ENCODE measurements around the gene SMYD3.

SMYD3 gene

GRCh38 chr1:246527402-246528088, 20.5 kb upstream of the SMYD3 start:
- H3K4me1 Mint-ChIP-seq = peaks cover 6% of the 10 kb centered on the region
- peak overlapping the region; percentile 85 for H3K27ac Mint-ChIP-seq
- H3K27me3 Mint-ChIP-seq = peaks cover 4% of the 10 kb centered on the region
- H3K36me3 Mint-ChIP-seq = no peaks in the 10 kb centered on the region
- H3K9me3 Mint-ChIP-seq = peaks cover 13% of the 10 kb centered on the region
- CTCF ChIA-PET = interaction anchor here (1.0 kb wide), 1 partner anchor 93 kb away, joined by 3 read pairs; no protein-coding TSS in a partner anchor
- no peak overlapping the region for H3K4me3 Mint-ChIP-seq
- DNase-seq = no peak

- Mint-ChIP-seq H3K4me1 (peaks cover 6% of the 10 kb centered on the region), H3K27ac (no peak overlapping the region), H3K36me3 (no peaks in the 10 kb centered on the region), H3K9me3 (peaks cover 15% of the 10 kb centered on the region), H3K27me3 (peaks cover 4% of the 10 kb centered on the region), H3K4me3 (no peak overlapping the region)
- no peak for DNase-seq
- CTCF ChIA-PET = interaction anchor here (0.6 kb wide), 1 partner anchor 568 kb away, joined by 3 read pairs; no protein-coding TSS in a partner anchor
These were observed 19.8 kb upstream of the SMYD3 start for GRCh38 chr1:246526915-246527314.

GRCh38 chr1:246526380-246526779, 19.3 kb upstream of the SMYD3 start:
- CTCF ChIA-PET = interaction anchor here (0.6 kb wide), 1 partner anchor 568 kb away, joined by 3 read pairs; no protein-coding TSS in a partner anchor
- Mint-ChIP-seq H3K27ac (no peak overlapping the region), H3K27me3 (peaks cover 4% of the 10 kb centered on the region), H3K36me3 (no peaks in the 10 kb centered on the region), H3K9me3 (peaks cover 20% of the 10 kb centered on the region), H3K4me1 (peaks cover 6% of the 10 kb centered on the region), H3K4me3 (no peak overlapping the region)
- no peak for DNase-seq

GRCh38 chr1:246519514-246519913, 12.4 kb upstream of the SMYD3 start:
- Mint-ChIP-seq H3K36me3 (peaks cover 1% of the 10 kb centered on the region), H3K4me3 (no peak overlapping the region), H3K4me1 (peaks cover under 1% of the 10 kb centered on the region), H3K27me3 (no peaks in the 10 kb centered on the region), H3K27ac (no peak overlapping the region), H3K9me3 (peaks cover 44% of the 10 kb centered on the region)
- no peak for DNase-seq
- CTCF ChIA-PET = no interaction called here

DNA sequence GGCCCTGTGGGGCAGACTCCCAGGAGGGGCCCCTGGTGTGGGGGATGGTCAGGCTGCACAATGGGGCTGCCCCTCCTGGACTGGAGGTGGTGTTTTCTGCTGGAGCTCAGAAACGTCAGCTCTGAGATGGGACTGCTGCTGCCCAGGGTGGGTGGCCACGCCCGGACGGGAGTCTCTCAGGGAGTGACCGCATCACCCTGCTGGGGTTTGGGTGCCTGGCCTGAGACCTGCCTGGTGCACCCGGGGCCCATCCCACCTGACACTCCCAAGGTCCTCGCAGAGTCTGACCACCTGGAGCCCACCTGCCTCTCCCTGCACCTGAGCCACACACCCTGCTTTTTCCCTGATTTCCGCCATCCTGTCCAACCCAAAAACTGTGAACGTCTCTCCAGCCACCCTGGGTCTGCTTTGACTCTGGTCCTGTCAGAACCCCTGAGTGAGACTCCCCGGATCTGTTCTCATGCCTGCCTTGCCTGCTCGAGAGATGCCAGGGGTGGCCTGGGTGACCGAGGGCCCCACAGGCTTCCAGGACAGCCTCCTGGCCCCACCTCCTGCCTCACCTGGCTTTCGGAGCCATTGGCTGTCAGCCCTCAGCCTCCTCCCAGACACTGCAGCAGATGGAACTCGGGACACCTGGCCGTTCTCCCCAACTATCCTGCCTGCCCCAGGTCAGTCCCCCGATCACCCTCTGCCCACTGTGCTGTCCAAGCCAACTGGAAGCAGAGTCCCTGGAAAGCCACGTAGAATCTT, 11.6 kb upstream of the SMYD3 start:
- CTCF ChIA-PET = no interaction called here
- Mint-ChIP-seq H3K4me3 (no peak overlapping the region), H3K27ac (no peak overlapping the region), H3K9me3 (peaks cover 49% of the 10 kb centered on the region), H3K4me1 (peaks cover 7% of the 10 kb centered on the region), H3K36me3 (peaks cover 4% of the 10 kb centered on the region), H3K27me3 (no peaks in the 10 kb centered on the region)
- DNase-seq = no peak

GRCh38 chr1:246517391-246517790, 10.3 kb upstream of the SMYD3 start:
- H3K36me3 Mint-ChIP-seq = peaks cover 4% of the 10 kb centered on the region
- no peak overlapping the region for H3K27ac Mint-ChIP-seq
- peaks cover 52% of the 10 kb centered on the region for H3K9me3 Mint-ChIP-seq
- no peak for DNase-seq
- no peak overlapping the region for H3K4me3 Mint-ChIP-seq
- H3K27me3 Mint-ChIP-seq = no peaks in the 10 kb centered on the region
- CTCF ChIA-PET = no interaction called here
- H3K4me1 Mint-ChIP-seq = peaks cover 9% of the 10 kb centered on the region

DNA sequence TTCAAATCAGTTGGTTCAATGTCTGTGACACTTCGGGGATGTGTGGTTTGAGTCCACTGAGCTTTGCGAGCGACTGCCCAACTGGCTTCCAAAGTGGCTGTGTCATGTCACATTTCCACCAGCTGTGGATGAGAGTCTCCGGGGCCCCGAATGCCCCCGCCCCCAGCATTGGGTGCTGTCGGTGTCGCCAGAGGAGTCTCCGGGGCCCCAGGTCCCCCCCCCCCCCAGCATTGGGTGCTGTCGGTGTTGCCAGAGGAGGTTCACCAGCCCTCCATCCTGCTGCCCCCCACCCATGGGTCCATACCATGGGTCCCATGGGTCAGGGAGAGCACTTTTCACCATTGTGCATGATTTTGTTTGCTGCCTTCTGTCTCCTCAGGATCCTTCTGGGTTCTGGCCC, 9.0 kb upstream of the SMYD3 start:
- peaks cover 4% of the 10 kb centered on the region for H3K36me3 Mint-ChIP-seq
- no peak overlapping the region for H3K27ac Mint-ChIP-seq
- H3K27me3 Mint-ChIP-seq = no peaks in the 10 kb centered on the region
- H3K9me3 Mint-ChIP-seq = peaks cover 45% of the 10 kb centered on the region
- H3K4me1 Mint-ChIP-seq = peaks cover 9% of the 10 kb centered on the region
- DNase-seq = no peak
- H3K4me3 Mint-ChIP-seq = no peak overlapping the region
- CTCF ChIA-PET = no interaction called here

DNA sequence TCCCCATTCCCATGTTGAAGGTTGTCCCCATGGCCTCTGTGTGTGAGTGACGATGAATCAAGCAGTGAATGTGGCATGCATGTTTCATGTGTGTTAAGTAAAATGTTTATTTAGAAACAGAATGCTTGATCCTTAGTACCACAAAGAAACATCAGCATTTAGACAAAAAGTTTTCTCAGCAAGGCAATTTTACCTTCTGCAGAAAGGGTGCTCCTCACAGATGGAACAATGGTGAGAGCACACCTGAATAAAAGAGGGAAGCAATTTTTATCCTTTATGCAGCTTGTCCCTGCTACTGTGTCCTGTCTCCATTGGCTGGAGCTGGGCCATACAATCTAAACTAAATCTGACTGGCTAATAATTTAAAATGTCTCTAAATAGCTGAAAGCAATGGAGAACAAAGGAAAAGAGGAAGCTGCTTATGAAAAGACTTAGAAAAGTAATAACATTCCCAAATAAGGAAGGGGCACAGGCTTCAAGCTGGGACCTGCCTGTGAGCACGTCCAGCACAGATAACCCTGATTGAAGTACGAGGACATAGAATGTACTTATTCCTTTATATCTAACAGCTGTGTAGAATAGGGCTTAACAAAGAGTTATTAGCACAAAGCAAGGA, 8.4 kb upstream of the SMYD3 start:
- H3K36me3 Mint-ChIP-seq = peaks cover 4% of the 10 kb centered on the region
- no peak overlapping the region for H3K4me3 Mint-ChIP-seq
- peaks cover 9% of the 10 kb centered on the region for H3K4me1 Mint-ChIP-seq
- H3K27me3 Mint-ChIP-seq = no peaks in the 10 kb centered on the region
- no peak for DNase-seq
- H3K27ac Mint-ChIP-seq = no peak overlapping the region
- CTCF ChIA-PET = no interaction called here
- H3K9me3 Mint-ChIP-seq = peaks cover 43% of the 10 kb centered on the region

DNA sequence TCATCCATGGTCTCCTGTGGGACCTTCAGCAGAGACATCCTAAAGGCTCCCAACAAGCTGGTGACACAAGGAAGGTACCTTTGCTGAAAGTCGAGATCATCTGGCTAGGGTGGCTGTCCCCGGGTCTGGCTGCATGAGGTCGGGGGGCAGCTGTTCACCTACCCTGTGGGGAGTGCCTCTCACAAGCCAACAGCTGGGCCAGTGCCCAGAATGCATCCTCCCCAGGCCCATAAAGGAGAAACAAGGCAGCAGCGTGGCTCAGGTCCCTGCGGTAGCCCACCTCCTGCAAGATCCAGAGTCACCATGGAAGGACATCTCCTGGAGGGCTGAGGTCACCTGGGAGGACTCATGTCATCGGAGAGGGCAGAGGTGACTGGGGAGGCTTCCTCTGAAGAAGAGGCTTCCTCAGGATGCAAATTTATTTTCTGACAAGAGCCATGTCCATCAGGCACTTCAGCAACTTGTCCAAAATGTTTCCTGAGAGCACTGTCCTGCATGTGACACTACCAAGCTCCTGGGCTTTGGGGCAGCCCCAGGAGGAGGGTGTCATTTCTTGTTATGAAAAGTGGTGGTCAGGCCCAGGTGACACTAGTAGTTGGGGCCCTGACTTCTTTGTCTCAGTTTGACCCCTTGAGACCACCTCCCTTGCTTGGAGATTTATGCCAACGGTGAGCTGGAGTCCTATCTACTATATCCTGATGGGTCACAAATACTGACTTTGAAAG, 6.7 kb upstream of the SMYD3 start:
- peaks cover 2% of the 10 kb centered on the region for H3K36me3 Mint-ChIP-seq
- H3K27ac Mint-ChIP-seq = peak overlapping the region; percentile 52
- no peaks in the 10 kb centered on the region for H3K27me3 Mint-ChIP-seq
- peaks cover 9% of the 10 kb centered on the region for H3K4me1 Mint-ChIP-seq
- H3K4me3 Mint-ChIP-seq = no peak overlapping the region
- peaks cover 32% of the 10 kb centered on the region for H3K9me3 Mint-ChIP-seq
- no peak for DNase-seq
- CTCF ChIA-PET = interaction anchor here (0.6 to 0.9 kb wide), 2 partner anchors 16 to 19 kb away, joined by 3 read pairs; no protein-coding TSS in a partner anchor

GRCh38 chr1:246513041-246513440, 6.0 kb upstream of the SMYD3 start:
- Mint-ChIP-seq H3K27me3 (no peaks in the 10 kb centered on the region), H3K4me3 (no peak overlapping the region), H3K9me3 (peaks cover 28% of the 10 kb centered on the region), H3K36me3 (peaks cover 2% of the 10 kb centered on the region), H3K4me1 (peaks cover 14% of the 10 kb centered on the region), H3K27ac (no peak overlapping the region)
- DNase-seq = no peak
- CTCF ChIA-PET = no interaction called here

GRCh38 chr1:246512635-246513034, 5.6 kb upstream of the SMYD3 start:
- peaks cover 2% of the 10 kb centered on the region for H3K36me3 Mint-ChIP-seq
- peaks cover 18% of the 10 kb centered on the region for H3K4me1 Mint-ChIP-seq
- no peak overlapping the region for H3K27ac Mint-ChIP-seq
- no peaks in the 10 kb centered on the region for H3K27me3 Mint-ChIP-seq
- DNase-seq = no peak
- CTCF ChIA-PET = no interaction called here
- H3K9me3 Mint-ChIP-seq = peaks cover 28% of the 10 kb centered on the region
- no peak overlapping the region for H3K4me3 Mint-ChIP-seq

DNA sequence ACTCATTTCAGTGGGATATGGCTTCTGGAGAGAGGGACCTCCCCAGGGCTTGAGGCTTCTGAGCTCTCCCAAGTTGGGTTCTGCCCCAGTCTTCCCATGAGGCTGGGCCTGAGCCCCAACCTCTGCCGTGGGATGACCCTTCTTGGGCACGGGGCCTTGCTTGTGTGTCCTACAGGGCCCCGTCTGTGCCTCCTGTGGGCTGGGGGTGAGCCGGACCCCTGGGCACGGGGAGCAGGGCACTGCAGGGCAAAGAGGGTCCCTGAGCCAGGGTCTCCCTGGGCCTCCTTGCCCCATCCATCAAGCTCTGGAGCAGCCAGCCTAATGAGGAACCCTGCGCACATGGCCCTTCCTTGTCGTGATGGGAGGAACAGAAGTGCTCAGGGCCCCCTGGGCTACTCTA, 5.2 kb upstream of the SMYD3 start:
- H3K4me3 Mint-ChIP-seq = no peak overlapping the region

DNA sequence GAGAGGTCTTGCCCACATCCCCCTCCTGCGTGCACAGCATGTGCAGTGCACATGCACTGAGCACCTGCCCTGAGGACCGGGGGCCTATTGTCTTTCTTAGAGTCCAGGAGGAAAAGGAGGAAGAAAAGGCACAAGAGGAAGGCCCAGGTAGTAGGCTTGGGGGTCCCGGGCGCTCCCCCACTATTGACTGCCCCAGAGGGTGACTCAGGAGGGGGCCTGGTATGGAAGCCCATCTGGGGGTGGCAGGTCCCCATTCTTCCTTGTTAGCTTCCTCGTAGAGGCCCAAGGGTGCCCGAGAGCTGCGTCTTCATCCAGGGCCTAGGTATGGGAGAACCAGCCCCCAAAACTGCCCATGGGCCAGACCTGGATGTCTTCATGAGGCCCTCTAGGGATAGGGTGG, 4.1 kb upstream of the SMYD3 start:
- Mint-ChIP-seq H3K36me3 (peaks cover 2% of the 10 kb centered on the region), H3K9me3 (peaks cover 22% of the 10 kb centered on the region), H3K4me3 (no peak overlapping the region), H3K4me1 (peaks cover 27% of the 10 kb centered on the region), H3K27ac (no peak overlapping the region), H3K27me3 (no peaks in the 10 kb centered on the region)
- no peak for DNase-seq
- CTCF ChIA-PET = no interaction called here

More for the DNA sequence above, 5.2 kb upstream of the SMYD3 start:
- Mint-ChIP-seq H3K27ac (no peak overlapping the region), H3K27me3 (no peaks in the 10 kb centered on the region), H3K4me1 (peaks cover 22% of the 10 kb centered on the region), H3K9me3 (peaks cover 25% of the 10 kb centered on the region), H3K36me3 (peaks cover 2% of the 10 kb centered on the region)
- DNase-seq = no peak
- CTCF ChIA-PET = no interaction called here

Measured in activated naive CD4-positive, alpha-beta T cell treated with anti-CD3 and anti-CD28 coated beads, Interleukin-2, amount 10 ng/mL, durations not matched to agents 7 days and 5 days (primary cell).